ENCODE results near the gene CAPZA1.

- TF ChIP-seq CTCF (IDR thresholded peaks at IDR 0.05): no peak
- no peak for TF ChIP-seq REST (IDR thresholded peaks at IDR 0.05; ENCODE audit: low read depth, low read length)
- no peak for TF ChIP-seq EZH2phosphoT487 (IDR thresholded peaks at IDR 0.05; ENCODE audit: borderline replicate concordance, low read depth)
- no peak for TF ChIP-seq JUND (IDR thresholded peaks at IDR 0.05)
- no peak for TF ChIP-seq POLR2AphosphoS5 (IDR thresholded peaks at IDR 0.05; ENCODE audit: low read depth, low read length)
These were observed 88.4 kb downstream of the CAPZA1 start for GRCh38 chr1:112708002-112708448.

Measured in SK-N-SH (cell line).